ENCODE results near the gene CNTRL. TPM values are rescaled to one million over a fixed set of nuclear protein-coding genes. Genes with fewer than 3 reads are reported as not detected.

Gene CNTRL
- polyA plus RNA-seq, 2 of the 4 experiments (the other 2 are of a cell fraction), result 5.1 to 15.0 TPM

DNA sequence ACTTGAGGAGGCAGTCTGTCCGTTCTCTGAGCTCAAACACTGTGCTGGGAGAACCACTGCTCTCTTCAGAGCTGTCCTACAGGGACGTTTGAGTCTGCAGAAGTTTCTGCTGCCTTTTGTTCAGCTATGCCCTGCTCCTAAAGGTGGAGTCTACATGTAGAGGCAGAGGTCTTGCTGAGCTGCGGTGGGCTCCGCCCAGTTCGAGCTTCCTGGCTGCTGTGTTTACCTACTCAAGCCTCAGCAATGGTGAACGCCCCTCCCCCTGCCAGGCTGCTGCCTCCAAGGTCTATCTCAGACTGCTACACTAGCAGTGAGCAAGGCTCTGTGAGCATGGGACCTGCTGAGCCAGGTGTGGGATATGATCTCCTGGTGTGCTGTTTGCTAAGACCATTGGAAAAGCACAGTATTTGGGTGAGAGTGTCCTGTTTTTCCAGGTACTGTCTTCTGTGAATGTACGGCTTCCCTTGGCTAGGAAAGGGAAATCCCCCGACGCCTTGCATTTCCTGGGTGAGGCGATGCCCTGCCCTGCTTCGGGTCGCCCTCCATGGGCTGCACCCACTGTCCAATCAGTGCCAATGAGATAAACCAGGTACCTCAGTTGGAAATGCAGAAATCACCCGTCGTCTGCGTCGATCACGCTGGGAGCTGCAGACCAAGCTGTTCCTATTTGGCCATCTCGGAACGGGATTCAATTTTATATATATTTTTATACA, 58.5 kb downstream of the CNTRL start:
- H3K4me1 ChIP-seq, result peaks cover 5% of the 10 kb centered on the region; the same call in 1 of the 3 replicates
- FAIRE-seq (no peak), ATAC-seq (no peak), DNase-seq (ENCODE audit: low read depth in 1 of 2, low spot score in 1 of 2) (peak in 1 of 2 experiments; percentile 4)
- WGBS (ENCODE audit: missing lambda C conversion rate), result 85% methylated on average over 19 of the region's 19 CpGs
- H3K9me3 ChIP-seq, result no peaks in the 10 kb centered on the region
- POLR2A ChIA-PET, result no interaction called here
- H3K27ac ChIP-seq, result no peak overlapping the region
- CTCF ChIA-PET, result interaction anchor here (0.9 to 1.9 kb wide), 2 partner anchors 12 to 187 kb away, joined by 3 read pairs; no protein-coding TSS in a partner anchor
- H3K4me2 ChIP-seq, result no peak overlapping the region
- TF ChIP-seq MAFK (IDR thresholded peaks at IDR 0.05; ENCODE audit: partially characterized antibody), result no peak
- TF ChIP-seq RARB (CRISPR knock-in tag; IDR thresholded peaks at IDR 0.05), result no peak
- TF ChIP-seq CHD2 (IDR thresholded peaks at IDR 0.05; ENCODE audit: low read length, partially characterized antibody), result no peak
- no peak for TF ChIP-seq CEBPB (IDR thresholded peaks at IDR 0.05)
- no peak for TF ChIP-seq TP53 (CRISPR knock-in tag; IDR thresholded peaks at IDR 0.05)
- TF ChIP-seq HOXA7 (CRISPR knock-in tag; IDR thresholded peaks at IDR 0.05), result no peak
- TF ChIP-seq RCOR1 (IDR thresholded peaks at IDR 0.05; ENCODE audit: low read depth, low read length), result no peak
- TF ChIP-seq, protein P1, sequence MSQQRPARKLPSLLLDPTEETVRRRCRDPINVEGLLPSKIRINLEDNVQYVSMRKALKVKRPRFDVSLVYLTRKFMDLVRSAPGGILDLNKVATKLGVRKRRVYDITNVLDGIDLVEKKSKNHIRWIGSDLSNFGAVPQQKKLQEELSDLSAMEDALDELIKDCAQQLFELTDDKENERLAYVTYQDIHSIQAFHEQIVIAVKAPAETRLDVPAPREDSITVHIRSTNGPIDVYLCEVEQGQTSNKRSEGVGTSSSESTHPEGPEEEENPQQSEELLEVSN (IDR thresholded peaks at IDR 0.05; ENCODE audit: borderline replicate concordance, low read depth), result no peak
- TF ChIP-seq JUNB (IDR thresholded peaks at IDR 0.05), result no peak
- TF ChIP-seq EP300 (IDR thresholded peaks at IDR 0.05), result no peak
- TF ChIP-seq, protein P2, sequence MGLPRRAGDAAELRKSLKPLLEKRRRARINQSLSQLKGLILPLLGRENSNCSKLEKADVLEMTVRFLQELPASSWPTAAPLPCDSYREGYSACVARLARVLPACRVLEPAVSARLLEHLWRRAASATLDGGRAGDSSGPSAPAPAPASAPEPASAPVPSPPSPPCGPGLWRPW (IDR thresholded peaks at IDR 0.05), result no peak
- no peak for TF ChIP-seq ESRRA (IDR thresholded peaks at IDR 0.05; ENCODE audit: borderline replicate concordance, low read length)
- TF ChIP-seq JUN (IDR thresholded peaks at IDR 0.05), result no peak
- TF ChIP-seq, protein P3, sequence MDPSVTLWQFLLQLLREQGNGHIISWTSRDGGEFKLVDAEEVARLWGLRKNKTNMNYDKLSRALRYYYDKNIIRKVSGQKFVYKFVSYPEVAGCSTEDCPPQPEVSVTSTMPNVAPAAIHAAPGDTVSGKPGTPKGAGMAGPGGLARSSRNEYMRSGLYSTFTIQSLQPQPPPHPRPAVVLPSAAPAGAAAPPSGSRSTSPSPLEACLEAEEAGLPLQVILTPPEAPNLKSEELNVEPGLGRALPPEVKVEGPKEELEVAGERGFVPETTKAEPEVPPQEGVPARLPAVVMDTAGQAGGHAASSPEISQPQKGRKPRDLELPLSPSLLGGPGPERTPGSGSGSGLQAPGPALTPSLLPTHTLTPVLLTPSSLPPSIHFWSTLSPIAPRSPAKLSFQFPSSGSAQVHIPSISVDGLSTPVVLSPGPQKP (IDR thresholded peaks at IDR 0.05; ENCODE audit: low read depth, low read length), result no peak
- no peak for TF ChIP-seq SMC3 (IDR thresholded peaks at IDR 0.05)
- TF ChIP-seq SREBF2 (IDR thresholded peaks at IDR 0.05), result no peak
- no peak for TF ChIP-seq NPAS2 (CRISPR knock-in tag; IDR thresholded peaks at IDR 0.05; ENCODE audit: borderline replicate concordance)
- TF ChIP-seq MYC (IDR thresholded peaks at IDR 0.05; ENCODE audit: borderline replicate concordance, low read length), result no peak
- TF ChIP-seq CHD4 (IDR thresholded peaks at IDR 0.05; ENCODE audit: borderline replicate concordance), result no peak
- no peak overlapping the region for H3K4me3 ChIP-seq

DNA sequence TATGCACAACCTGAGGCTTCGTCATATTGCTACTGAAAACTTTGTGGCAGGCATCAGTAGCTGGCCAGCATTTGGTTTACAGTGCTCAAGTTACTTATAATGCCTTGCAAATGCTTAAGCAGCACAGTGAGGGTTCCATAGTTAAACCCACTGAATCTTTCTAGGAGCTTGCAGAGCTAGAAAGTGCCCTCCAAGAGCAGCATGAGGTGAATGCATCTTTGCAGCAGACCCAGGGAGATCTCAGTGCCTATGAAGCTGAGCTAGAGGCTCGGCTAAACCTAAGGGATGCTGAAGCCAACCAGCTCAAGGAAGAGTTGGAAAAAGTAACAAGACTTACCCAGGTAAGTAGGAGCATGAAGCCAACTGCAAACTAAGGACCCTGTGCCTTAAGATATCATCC, 60.9 kb downstream of the CNTRL start:
- no peak for ATAC-seq

DNA sequence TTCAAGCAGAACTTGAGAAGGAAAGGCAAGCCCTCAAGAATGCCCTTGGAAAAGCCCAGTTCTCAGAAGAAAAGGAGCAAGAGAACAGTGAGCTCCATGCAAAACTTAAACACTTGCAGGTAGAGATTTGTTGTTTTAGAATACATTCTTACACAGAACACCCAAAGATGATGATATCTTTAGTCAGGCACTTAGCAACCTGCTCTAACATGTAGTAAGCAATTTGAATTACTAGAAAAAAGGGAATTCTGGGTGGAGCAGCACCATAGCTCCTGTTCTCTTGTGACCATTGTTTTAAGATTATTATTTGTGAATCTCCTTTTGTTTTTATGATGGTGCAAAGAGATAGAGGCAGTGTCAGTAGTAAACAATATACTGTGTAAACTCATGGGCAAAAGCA, 63.8 kb downstream of the CNTRL start:
- FAIRE-seq, result no peak
- TF ChIP-seq, protein P4, sequence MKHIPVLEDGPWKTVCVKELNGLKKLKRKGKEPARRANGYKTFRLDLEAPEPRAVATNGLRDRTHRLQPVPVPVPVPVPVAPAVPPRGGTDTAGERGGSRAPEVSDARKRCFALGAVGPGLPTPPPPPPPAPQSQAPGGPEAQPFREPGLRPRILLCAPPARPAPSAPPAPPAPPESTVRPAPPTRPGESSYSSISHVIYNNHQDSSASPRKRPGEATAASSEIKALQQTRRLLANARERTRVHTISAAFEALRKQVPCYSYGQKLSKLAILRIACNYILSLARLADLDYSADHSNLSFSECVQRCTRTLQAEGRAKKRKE (CRISPR knock-in tag; IDR thresholded peaks at IDR 0.05; ENCODE audit: low read depth), result no peak
- TF ChIP-seq BHLHE40 (IDR thresholded peaks at IDR 0.05; ENCODE audit: low read depth, low read length) (no peak), NR3C1 (IDR thresholded peaks at IDR 0.05) (no peak), CEBPB (IDR thresholded peaks at IDR 0.05) (no peak), HOXB5 (CRISPR knock-in tag; IDR thresholded peaks at IDR 0.05) (no peak), TFCP2L1 (CRISPR knock-in tag; IDR thresholded peaks at IDR 0.05) (no peak), POLR2A (IDR thresholded peaks at IDR 0.05; ENCODE audit: low read length) (no peak), JUN (IDR thresholded peaks at IDR 0.05) (no peak), RARB (CRISPR knock-in tag; IDR thresholded peaks at IDR 0.05) (no peak), FOSL2 (IDR thresholded peaks at IDR 0.05) (no peak), FOSL2 (CRISPR knock-in tag; IDR thresholded peaks at IDR 0.05) (no peak), FOXS1 (CRISPR knock-in tag; IDR thresholded peaks at IDR 0.05) (no peak), EHF (CRISPR knock-in tag; IDR thresholded peaks at IDR 0.05) (no peak)
- TF ChIP-seq, protein P5, sequence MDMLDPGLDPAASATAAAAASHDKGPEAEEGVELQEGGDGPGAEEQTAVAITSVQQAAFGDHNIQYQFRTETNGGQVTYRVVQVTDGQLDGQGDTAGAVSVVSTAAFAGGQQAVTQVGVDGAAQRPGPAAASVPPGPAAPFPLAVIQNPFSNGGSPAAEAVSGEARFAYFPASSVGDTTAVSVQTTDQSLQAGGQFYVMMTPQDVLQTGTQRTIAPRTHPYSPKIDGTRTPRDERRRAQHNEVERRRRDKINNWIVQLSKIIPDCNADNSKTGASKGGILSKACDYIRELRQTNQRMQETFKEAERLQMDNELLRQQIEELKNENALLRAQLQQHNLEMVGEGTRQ (IDR thresholded peaks at IDR 0.05), result no peak
- TF ChIP-seq, protein P1 (IDR thresholded peaks at IDR 0.05; ENCODE audit: borderline replicate concordance, low read depth), result no peak
- Histone ChIP-seq H3K27ac (no peak overlapping the region), H3K9me3 (no peaks in the 10 kb centered on the region), H3K4me2 (no peak overlapping the region), H3K4me1 (0 out of 3 replicates have a peak, but pooled peaks cover 3% of the 10 kb centered on the region), H3K4me3 (no peak overlapping the region)
- CTCF ChIA-PET, result interaction anchor here (1.2 to 1.8 kb wide), 2 partner anchors 11 to 383 kb away, joined by 3 to 4 read pairs; no protein-coding TSS in a partner anchor
- POLR2A ChIA-PET, result no interaction called here
- no peak for DNase-seq (ENCODE audit: low read depth in 1 of 2, low spot score in 1 of 2)
- ATAC-seq, result no peak

More for the DNA sequence above, 60.9 kb downstream of the CNTRL start:
- WGBS (ENCODE audit: missing lambda C conversion rate), result 91% methylated on average over 2 of the region's 2 CpGs
- Histone ChIP-seq H3K4me2 (no peak overlapping the region), H3K4me3 (no peak overlapping the region), H3K9me3 (no peaks in the 10 kb centered on the region), H3K4me1 (peaks cover 5% of the 10 kb centered on the region; the same call in 1 of the 3 replicates), H3K27ac (no peak overlapping the region)
- TF ChIP-seq CEBPB (IDR thresholded peaks at IDR 0.05), result no peak
- TF ChIP-seq RARB (CRISPR knock-in tag; IDR thresholded peaks at IDR 0.05), result no peak
- TF ChIP-seq HOXB5 (CRISPR knock-in tag; IDR thresholded peaks at IDR 0.05), result no peak
- CTCF ChIA-PET, result interaction anchor here (0.7 to 1.4 kb wide), 5 partner anchors 9 to 64 kb away, joined by 3 to 4 read pairs (median 3); no protein-coding TSS in a partner anchor
- FAIRE-seq, result no peak
- no peak for DNase-seq (ENCODE audit: low read depth in 1 of 2, low spot score in 1 of 2)
- POLR2A ChIA-PET, result no interaction called here
